SK-N-SH treated with all-trans-retinoic acid at 6 μM for 48 hours (cell line): ENCODE measurements around the gene TMEM185B.

ENCODE experiments used
- ATAC-seq: fragments of 200-7000 bp; cut with Tn5 transposase; 3 replicates; pipeline ENCODE4 v1.9.1; 2020; ENCODE audit warnings: mild to moderate bottlenecking, moderate library complexity
- ARNTL ChIP-seq: fragments of 450-650 bp; formaldehyde crosslinking; IDR thresholded peaks from 2 replicates; pipeline ENCODE4 v1.5.0; 2020; ENCODE audit warnings: low read depth, mild to moderate bottlenecking, moderate library complexity, borderline replicate concordance
- BACH2 ChIP-seq: fragments of 250-450 bp; sonication (Bioruptor Pico); IDR thresholded peaks from 2 replicates; pipeline ENCODE4 v1.9.0; 2021; ENCODE audit warnings: mild to moderate bottlenecking, borderline replicate concordance
- CREB5 ChIP-seq: fragments of 250-450 bp; sonication (Bioruptor Pico); IDR thresholded peaks from 2 replicates; pipeline ENCODE4 v1.5.1; 2020; ENCODE audit warnings: low read depth, mild to moderate bottlenecking, moderate library complexity
- CSDC2 ChIP-seq: fragments of 250-450 bp; sonication (Bioruptor Pico); IDR thresholded peaks from 2 replicates; pipeline ENCODE4 v1.5.0; 2020; ENCODE audit warnings: mild to moderate bottlenecking, moderate library complexity
- CSRNP3 ChIP-seq: fragments of 250-450 bp; sonication (Bioruptor Pico); IDR thresholded peaks from 2 replicates; pipeline ENCODE4 v1.5.1; 2021; ENCODE audit warnings: mild to moderate bottlenecking, moderate library complexity
- ESRRG ChIP-seq: fragments of 250-450 bp; sonication (Bioruptor Pico); IDR thresholded peaks from 2 replicates; pipeline ENCODE4 v1.6.1; 2021; ENCODE audit warnings: mild to moderate bottlenecking
- GLIS3 ChIP-seq: fragments of 250-450 bp; sonication (Bioruptor Pico); IDR thresholded peaks from 2 replicates; pipeline ENCODE4 v1.5.0; 2020; ENCODE audit warnings: mild to moderate bottlenecking, moderate library complexity
- ISL1 ChIP-seq: fragments of 250-450 bp; sonication (Bioruptor Pico); IDR thresholded peaks from 2 replicates; pipeline ENCODE4 v2.1.2; 2022; ENCODE audit warnings: mild to moderate bottlenecking, moderate library complexity
- OSR1 ChIP-seq: fragments of 250-450 bp; sonication (Bioruptor Pico); IDR thresholded peaks from 2 replicates; pipeline ENCODE4 v1.8.0; 2022; ENCODE audit warnings: moderate library complexity, mild to moderate bottlenecking, inconsistent platforms
- PATZ1 ChIP-seq: fragments of 250-450 bp; sonication (Bioruptor Pico); IDR thresholded peaks from 2 replicates; pipeline ENCODE4 v1.8.0; 2020; ENCODE audit warnings: mild to moderate bottlenecking, moderate library complexity, borderline replicate concordance
- POU6F1 ChIP-seq: fragments of 250-450 bp; sonication (Bioruptor Pico); IDR thresholded peaks from 2 replicates; pipeline ENCODE4 v1.8.0; 2021; ENCODE audit warnings: low read depth, mild to moderate bottlenecking, moderate library complexity, borderline replicate concordance
- PPARA ChIP-seq: fragments of 250-450 bp; sonication (Bioruptor Pico); IDR thresholded peaks from 2 replicates; pipeline ENCODE4 v1.5.0; 2020; ENCODE audit warnings: mild to moderate bottlenecking, borderline replicate concordance
- RARB ChIP-seq: fragments of 250-450 bp; sonication (Bioruptor Pico); IDR thresholded peaks from 2 replicates; pipeline ENCODE4 v1.8.0; 2021; ENCODE audit warnings: mild to moderate bottlenecking, moderate library complexity
- TCF4 ChIP-seq: fragments of 250-450 bp; sonication (Bioruptor Pico); IDR thresholded peaks from 2 replicates; pipeline ENCODE4 v1.8.0; 2021; ENCODE audit warnings: mild to moderate bottlenecking, moderate library complexity, borderline replicate concordance
- TOX ChIP-seq: fragments of 250-450 bp; sonication (Bioruptor Pico); IDR thresholded peaks from 2 replicates; pipeline ENCODE4 v1.8.0; 2021; ENCODE audit warnings: mild to moderate bottlenecking, moderate library complexity, borderline replicate concordance
- TSHZ2 ChIP-seq: fragments of 250-450 bp; sonication (Bioruptor Pico); IDR thresholded peaks from 2 replicates; pipeline ENCODE4 v1.5.0; 2020; ENCODE audit warnings: mild to moderate bottlenecking, moderate library complexity
- ZC3H10 ChIP-seq: fragments of 250-450 bp; sonication (Bioruptor Pico); IDR thresholded peaks from 2 replicates; pipeline ENCODE4 v1.5.1; 2021; ENCODE audit warnings: mild to moderate bottlenecking, moderate library complexity
- ZFP3 ChIP-seq: fragments of 250-450 bp; sonication (Bioruptor Pico); IDR thresholded peaks from 2 replicates; pipeline ENCODE4 v1.5.0; 2020; ENCODE audit warnings: mild to moderate bottlenecking, moderate library complexity
- ZFP30 ChIP-seq: fragments of 450-650 bp; formaldehyde crosslinking; IDR thresholded peaks from 2 replicates; pipeline ENCODE4 v1.5.0; 2022; ENCODE audit warnings: mild to moderate bottlenecking, moderate library complexity
- ZNF565 ChIP-seq: fragments of 450-650 bp; formaldehyde crosslinking; conservative IDR thresholded peaks from 2 replicates; pipeline ENCODE4 v1.5.0; 2020; ENCODE audit warnings: low read depth, mild to moderate bottlenecking, moderate library complexity
- ZNF70 ChIP-seq: fragments of 450-650 bp; formaldehyde crosslinking; IDR thresholded peaks from 2 replicates; pipeline ENCODE4 v1.5.0; 2020; ENCODE audit warnings: mild to moderate bottlenecking, moderate library complexity
- ZNF8 ChIP-seq: fragments of 450-650 bp; formaldehyde crosslinking; IDR thresholded peaks from 2 replicates; pipeline ENCODE4 v1.5.0; 2020; ENCODE audit warnings: mild to moderate bottlenecking, moderate library complexity

Gene TMEM185B

GRCh38 chr2:120245520-120246332, 22.5 kb upstream of the TMEM185B start (continued):
- no peak for TF ChIP-seq TSHZ2 (CRISPR knock-in tag)
- TF ChIP-seq RARB (CRISPR knock-in tag) = no peak
- TF ChIP-seq BACH2 (CRISPR knock-in tag) = no peak
- TF ChIP-seq ZNF70 (CRISPR knock-in tag) = no peak
- no peak for TF ChIP-seq POU6F1 (CRISPR knock-in tag)
- no peak for TF ChIP-seq ZNF565
- TF ChIP-seq PPARA (CRISPR knock-in tag) = no peak

GRCh38 chr2:120244656-120245519, 21.7 kb upstream of the TMEM185B start:
- ATAC-seq = peak; percentile 19
- TF ChIP-seq ZFP3 (no peak), ZNF8 (no peak), ZC3H10 (CRISPR knock-in tag) (no peak), POU6F1 (CRISPR knock-in tag) (no peak), GLIS3 (CRISPR knock-in tag) (no peak), OSR1 (CRISPR knock-in tag) (no peak), ZFP30 (CRISPR knock-in tag) (no peak), CSDC2 (CRISPR knock-in tag) (no peak), TOX (CRISPR knock-in tag) (no peak), PATZ1 (CRISPR knock-in tag) (no peak), ESRRG (CRISPR knock-in tag) (no peak), CSRNP3 (CRISPR knock-in tag) (no peak), BACH2 (CRISPR knock-in tag) (no peak), PPARA (CRISPR knock-in tag) (no peak), RARB (CRISPR knock-in tag) (no peak), TSHZ2 (CRISPR knock-in tag) (no peak), CREB5 (no peak), TCF4 (CRISPR knock-in tag) (no peak), ISL1 (CRISPR knock-in tag) (no peak), ARNTL (CRISPR knock-in tag) (no peak)
